ENCODE data around the gene CCL25.

CCL25 gene

DNA sequence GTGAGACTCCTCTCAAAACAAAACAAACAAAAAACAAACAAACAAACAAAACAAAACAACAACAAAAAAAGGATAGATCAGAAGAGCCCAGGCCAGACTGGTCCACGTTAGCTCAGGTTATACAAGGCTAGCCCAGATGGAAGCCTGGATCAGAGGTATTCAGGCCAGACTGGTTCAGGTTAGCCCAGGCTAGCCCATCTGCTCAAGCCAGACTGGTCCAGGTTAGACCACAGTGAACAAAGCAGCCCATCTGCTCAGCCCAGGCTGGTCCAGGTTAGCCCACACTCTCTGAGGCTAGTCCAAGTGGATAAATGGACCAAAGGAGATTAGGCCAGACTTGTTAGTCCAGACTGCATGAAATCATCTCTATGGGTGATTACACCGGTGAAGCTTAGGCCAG is 41.2 kb downstream of the CCL25 start:
- no peak overlapping the region for H3K4me3 ChIP-seq (ENCODE audit: control insufficient read depth, low read depth, low read length)
- DNase-seq (ENCODE audit: low read depth) = no peak
- TF ChIP-seq, protein P1, sequence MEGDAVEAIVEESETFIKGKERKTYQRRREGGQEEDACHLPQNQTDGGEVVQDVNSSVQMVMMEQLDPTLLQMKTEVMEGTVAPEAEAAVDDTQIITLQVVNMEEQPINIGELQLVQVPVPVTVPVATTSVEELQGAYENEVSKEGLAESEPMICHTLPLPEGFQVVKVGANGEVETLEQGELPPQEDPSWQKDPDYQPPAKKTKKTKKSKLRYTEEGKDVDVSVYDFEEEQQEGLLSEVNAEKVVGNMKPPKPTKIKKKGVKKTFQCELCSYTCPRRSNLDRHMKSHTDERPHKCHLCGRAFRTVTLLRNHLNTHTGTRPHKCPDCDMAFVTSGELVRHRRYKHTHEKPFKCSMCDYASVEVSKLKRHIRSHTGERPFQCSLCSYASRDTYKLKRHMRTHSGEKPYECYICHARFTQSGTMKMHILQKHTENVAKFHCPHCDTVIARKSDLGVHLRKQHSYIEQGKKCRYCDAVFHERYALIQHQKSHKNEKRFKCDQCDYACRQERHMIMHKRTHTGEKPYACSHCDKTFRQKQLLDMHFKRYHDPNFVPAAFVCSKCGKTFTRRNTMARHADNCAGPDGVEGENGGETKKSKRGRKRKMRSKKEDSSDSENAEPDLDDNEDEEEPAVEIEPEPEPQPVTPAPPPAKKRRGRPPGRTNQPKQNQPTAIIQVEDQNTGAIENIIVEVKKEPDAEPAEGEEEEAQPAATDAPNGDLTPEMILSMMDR (IDR thresholded peaks at IDR 0.05; ENCODE audit: control insufficient read depth, insufficient read depth, low read depth, low read length, missing control alignments) = no peak

DNA sequence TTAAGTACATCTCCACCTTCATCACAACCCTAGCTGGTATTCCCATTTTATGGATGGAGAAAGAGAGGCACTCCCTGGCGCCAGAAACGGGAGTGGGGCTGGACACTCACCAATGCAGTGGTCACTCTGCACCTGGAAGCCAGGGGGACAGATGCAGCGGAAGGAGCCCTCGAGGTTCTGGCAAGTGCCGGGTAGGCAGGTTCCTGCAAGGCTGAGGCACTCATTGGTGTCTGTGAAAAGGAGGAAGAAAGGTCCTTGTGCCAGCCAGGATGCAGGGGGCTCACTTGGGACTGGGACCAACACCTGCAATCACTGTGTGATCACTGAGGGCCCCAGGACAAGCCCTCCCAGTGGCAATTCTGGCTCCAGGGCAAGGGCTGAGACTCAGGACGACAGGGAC is 41.8 kb downstream of the CCL25 start:
- TF ChIP-seq, protein P1 (IDR thresholded peaks at IDR 0.05; ENCODE audit: control insufficient read depth, insufficient read depth, low read depth, low read length, missing control alignments) = no peak
- DNase-seq (ENCODE audit: low read depth) = no peak
- no peak overlapping the region for H3K4me3 ChIP-seq (ENCODE audit: control insufficient read depth, low read depth, low read length)

GRCh38 chr19:8095354-8095886 is 42.9 kb downstream of the CCL25 start:
- TF ChIP-seq, protein P1 (IDR thresholded peaks at IDR 0.05; ENCODE audit: control insufficient read depth, insufficient read depth, low read depth, low read length, missing control alignments) = no peak
- no peak overlapping the region for H3K4me3 ChIP-seq (ENCODE audit: control insufficient read depth, low read depth, low read length)
- no peak for DNase-seq (ENCODE audit: low read depth)

GRCh38 chr19:8096071-8096470 is 43.5 kb downstream of the CCL25 start:
- no peak overlapping the region for H3K4me3 ChIP-seq (ENCODE audit: control insufficient read depth, low read depth, low read length)
- TF ChIP-seq, protein P1 (IDR thresholded peaks at IDR 0.05; ENCODE audit: control insufficient read depth, insufficient read depth, low read depth, low read length, missing control alignments) = no peak
- no peak for DNase-seq (ENCODE audit: low read depth)

DNA sequence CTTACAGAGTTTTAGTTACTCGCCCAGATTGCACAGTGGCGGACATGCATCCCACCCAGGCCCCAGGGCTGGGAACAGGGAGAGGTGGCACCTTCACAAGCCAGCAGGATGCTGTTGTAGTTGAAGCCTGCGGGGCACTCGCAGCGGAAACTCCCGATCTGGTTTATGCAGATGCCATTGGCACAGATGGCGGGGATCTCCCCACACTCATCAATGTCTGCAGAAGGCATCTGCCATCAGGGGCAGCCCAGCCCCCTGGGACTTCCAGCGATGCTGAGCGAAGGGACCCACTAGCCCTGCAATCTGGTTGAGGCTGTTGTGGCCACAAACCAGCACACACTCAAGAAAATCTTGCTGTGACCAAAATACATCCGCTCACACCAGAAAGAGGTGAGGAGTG is 44.6 kb downstream of the CCL25 start:
- no peak overlapping the region for H3K4me3 ChIP-seq (ENCODE audit: control insufficient read depth, low read depth, low read length)
- no peak for DNase-seq (ENCODE audit: low read depth)
- TF ChIP-seq, protein P1 (IDR thresholded peaks at IDR 0.05; ENCODE audit: control insufficient read depth, insufficient read depth, low read depth, low read length, missing control alignments) = no peak

DNA sequence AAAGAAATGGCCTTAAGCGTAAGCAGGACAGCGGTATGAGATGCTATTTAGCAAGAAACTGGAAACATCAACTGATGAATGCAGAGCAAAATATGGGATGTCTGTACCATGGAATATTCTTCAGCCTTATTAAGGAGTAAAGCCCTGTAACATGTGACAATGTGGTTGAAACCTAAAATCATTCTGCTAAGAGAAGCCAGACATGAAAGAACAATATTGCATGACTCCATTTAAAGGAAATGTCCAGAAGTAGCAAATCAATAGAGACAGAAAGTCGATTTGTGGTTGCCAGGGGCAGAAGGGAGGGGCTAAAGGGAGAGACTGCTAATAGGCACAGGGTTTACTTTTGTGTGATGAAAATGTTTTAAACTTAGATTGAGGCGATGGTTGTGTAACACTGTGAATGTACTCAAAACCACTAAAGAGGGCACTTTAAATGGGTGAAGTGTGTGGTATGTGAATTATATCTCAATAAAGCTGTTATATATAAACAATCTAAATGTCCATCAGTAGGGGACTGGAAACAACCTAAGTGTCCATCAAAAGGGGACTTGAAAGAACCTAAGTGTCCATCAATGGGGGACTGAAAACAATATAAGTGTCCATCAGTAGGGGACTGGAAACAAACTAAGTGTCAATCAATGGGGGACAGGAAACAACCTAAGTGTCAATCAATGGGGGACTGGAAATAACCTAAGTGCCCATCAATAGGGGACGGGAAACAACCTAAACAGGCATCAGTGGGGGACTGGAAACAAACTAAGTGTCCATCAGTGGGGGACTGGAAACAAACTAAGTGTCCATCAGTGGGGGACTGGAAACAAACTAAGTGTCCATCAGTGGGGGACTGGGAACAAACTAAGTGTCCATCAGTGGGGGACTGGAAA is 45.4 kb downstream of the CCL25 start:
- no peak overlapping the region for H3K4me3 ChIP-seq (ENCODE audit: control insufficient read depth, low read depth, low read length)
- TF ChIP-seq, protein P1 (IDR thresholded peaks at IDR 0.05; ENCODE audit: control insufficient read depth, insufficient read depth, low read depth, low read length, missing control alignments) = no peak
- no peak for DNase-seq (ENCODE audit: low read depth)

Data from AG09309 (cell line).